ENCODE measurements around the gene GOLGA6L9.
"Not testable (repeated sequence)": the region's sequence is repeated elsewhere in the genome, so short reads cannot be mapped to it uniquely, and the experiment has no call there.

DNA sequence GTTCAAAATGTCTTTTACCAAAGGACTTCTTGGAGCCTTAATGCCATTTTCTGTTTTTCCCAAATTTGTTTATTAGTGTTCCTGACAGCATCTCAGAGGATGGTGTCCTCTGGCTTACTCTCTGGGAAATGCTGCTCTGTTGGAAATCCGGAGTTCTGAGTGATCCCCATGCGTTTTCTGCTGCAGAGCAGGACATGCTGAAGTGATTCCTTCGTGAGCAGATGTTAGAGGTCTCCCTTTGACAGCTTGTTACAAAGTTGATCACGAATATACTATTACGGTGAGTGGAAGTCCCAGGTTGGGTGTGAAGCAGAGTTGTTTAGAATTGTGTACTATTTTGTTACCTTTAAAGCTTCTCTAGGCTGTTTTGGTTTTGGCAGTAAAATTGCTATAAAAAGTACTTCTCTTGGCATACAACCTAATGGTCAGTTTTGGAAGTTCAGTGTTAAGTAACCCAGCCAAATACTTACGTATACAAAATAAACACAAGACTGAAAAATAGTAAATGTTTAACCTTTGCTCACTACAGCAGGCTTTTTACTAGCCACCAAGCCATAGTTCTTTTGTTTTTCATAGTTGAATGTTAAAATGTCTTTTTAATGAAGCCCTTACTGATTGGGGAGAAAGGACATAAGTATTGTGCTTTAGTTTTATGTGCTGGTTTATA lies 15.0 kb upstream of the GOLGA6L9 start:
- TF ChIP-seq, protein P1, sequence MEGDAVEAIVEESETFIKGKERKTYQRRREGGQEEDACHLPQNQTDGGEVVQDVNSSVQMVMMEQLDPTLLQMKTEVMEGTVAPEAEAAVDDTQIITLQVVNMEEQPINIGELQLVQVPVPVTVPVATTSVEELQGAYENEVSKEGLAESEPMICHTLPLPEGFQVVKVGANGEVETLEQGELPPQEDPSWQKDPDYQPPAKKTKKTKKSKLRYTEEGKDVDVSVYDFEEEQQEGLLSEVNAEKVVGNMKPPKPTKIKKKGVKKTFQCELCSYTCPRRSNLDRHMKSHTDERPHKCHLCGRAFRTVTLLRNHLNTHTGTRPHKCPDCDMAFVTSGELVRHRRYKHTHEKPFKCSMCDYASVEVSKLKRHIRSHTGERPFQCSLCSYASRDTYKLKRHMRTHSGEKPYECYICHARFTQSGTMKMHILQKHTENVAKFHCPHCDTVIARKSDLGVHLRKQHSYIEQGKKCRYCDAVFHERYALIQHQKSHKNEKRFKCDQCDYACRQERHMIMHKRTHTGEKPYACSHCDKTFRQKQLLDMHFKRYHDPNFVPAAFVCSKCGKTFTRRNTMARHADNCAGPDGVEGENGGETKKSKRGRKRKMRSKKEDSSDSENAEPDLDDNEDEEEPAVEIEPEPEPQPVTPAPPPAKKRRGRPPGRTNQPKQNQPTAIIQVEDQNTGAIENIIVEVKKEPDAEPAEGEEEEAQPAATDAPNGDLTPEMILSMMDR (conservative IDR thresholded peaks at IDR 0.05; ENCODE audit: low read depth, low read length), result not testable (repeated sequence)
- TF ChIP-seq EZH2 (IDR thresholded peaks at IDR 0.05; ENCODE audit: borderline replicate concordance, low read depth, low read length, poor library complexity, severe bottlenecking), result not testable (repeated sequence)

Data from A673 (cell line).